SU-DHL-6 (cell line): ENCODE results near the gene AP1S1.
"Not testable (repeated sequence)": the region's sequence is repeated elsewhere in the genome, so short reads cannot be mapped to it uniquely, and the experiment has no call there.

Source experiments
- H2AFZ ChIP-seq: fragments of 200-600 bp; sonication (generic); 2 replicates; pipeline ENCODE4 v1.6.1; 2014; ENCODE audit warnings: low read depth, mild to moderate bottlenecking, moderate library complexity, mixed read lengths, antibody characterized with exemption, low read length; ENCODE audit not compliant: severe bottlenecking
- H3F3A ChIP-seq: fragments of 200-600 bp; shearing (Covaris generic); 2 replicates; pipeline ENCODE4 v1.6.0; 2016; ENCODE audit warnings: antibody characterized with exemption, mild to moderate bottlenecking; ENCODE audit not compliant: insufficient read depth
- H3K27ac ChIP-seq: fragments of 200-600 bp; sonication (generic); 2 replicates; pipeline ENCODE4 v1.5.1; 2016; ENCODE audit warnings: low read depth, mild to moderate bottlenecking, low read length, moderate library complexity, mixed read lengths
- H3K27me3 ChIP-seq: fragments of 200-600 bp; sonication (generic), shearing (Covaris generic); 2 replicates; pipeline ENCODE4 v1.6.0; 2014; ENCODE audit warnings: mild to moderate bottlenecking, low read length
- H3K36me3 ChIP-seq: fragments of 200-600 bp; sonication (generic); 2 replicates; pipeline ENCODE4 v1.6.1; 2014; ENCODE audit warnings: mild to moderate bottlenecking, low read length, mixed read lengths
- H3K4me2 ChIP-seq: fragments of 300-600, 200-600 bp; shearing (Covaris generic), sonication (generic); 2 replicates; pipeline ENCODE4 v1.6.0; 2014; ENCODE audit warnings: low read length, low read depth, mild to moderate bottlenecking; ENCODE audit not compliant: poor library complexity, severe bottlenecking
- H3K4me3 ChIP-seq: fragments of 200-600 bp; sonication (generic); 2 replicates; pipeline ENCODE4 v1.5.1; 2014; ENCODE audit warnings: antibody characterized with exemption, low read length, mild to moderate bottlenecking, mixed read lengths; ENCODE audit not compliant: insufficient read depth, poor library complexity, severe bottlenecking
- H3K79me2 ChIP-seq: fragments of 200-600 bp; sonication (generic); 2 replicates; pipeline ENCODE4 v1.6.1; 2014; ENCODE audit warnings: mild to moderate bottlenecking, low read length, moderate library complexity; ENCODE audit not compliant: insufficient read depth
- H3K9ac ChIP-seq: fragments of 200-600 bp; sonication (generic); 2 replicates; pipeline ENCODE4 v1.7.0; 2014; ENCODE audit warnings: mild to moderate bottlenecking, low read length
- H3K9me2 ChIP-seq: fragments of 200-600 bp; sonication (generic); replicated peaks from 2 replicates; pipeline ENCODE4 v1.6.1; 2014; ENCODE audit warnings: low read length; ENCODE audit not compliant: insufficient read depth
- H3K9me3 ChIP-seq: fragments of 200-600 bp; sonication (generic); 2 replicates; pipeline ENCODE4 v1.6.1; 2014; ENCODE audit warnings: low read length, mixed read lengths; ENCODE audit not compliant: insufficient read depth
- H4K20me1 ChIP-seq: fragments of 200-600 bp; sonication (generic); 2 replicates; pipeline ENCODE4 v1.6.1; 2014; ENCODE audit warnings: low read depth, mild to moderate bottlenecking, antibody characterized with exemption, low read length, moderate library complexity, mixed read lengths
- CTCF ChIP-seq: fragments of 200-600 bp; sonication (generic); IDR thresholded peaks from one replicate; pipeline ENCODE4 v1.5.1; 2017; ENCODE audit warnings: antibody characterized with exemption, mild to moderate bottlenecking, low read length, moderate library complexity; ENCODE audit not compliant: insufficient read depth, poor library complexity, severe bottlenecking
- EZH2phosphoT487 ChIP-seq: fragments of 200-600 bp; sonication (generic), shearing (Covaris generic); conservative IDR thresholded peaks from 2 replicates; pipeline ENCODE4 v1.6.1; 2018; ENCODE audit warnings: mild to moderate bottlenecking, antibody characterized with exemption, low read length, moderate library complexity, mixed read lengths

Gene AP1S1

GRCh38 chr7:101128040-101128834 is 26.0 kb upstream of the AP1S1 start:
- TF ChIP-seq CTCF (no peak), EZH2phosphoT487 (no peak)
- Histone ChIP-seq H3K27me3 (no peaks in the 10 kb centered on the region), H4K20me1 (no peaks in the 10 kb centered on the region), H3F3A (no peaks in the 10 kb centered on the region), H3K27ac (no peak overlapping the region), H2AFZ (no peak overlapping the region), H3K9ac (no peak overlapping the region), H3K4me3 (no peak overlapping the region), H3K9me2 (no peaks in the 10 kb centered on the region), H3K4me2 (no peak overlapping the region), H3K79me2 (no peaks in the 10 kb centered on the region), H3K36me3 (no peaks in the 10 kb centered on the region), H3K9me3 (no peaks in the 10 kb centered on the region)

GRCh38 chr7:101129603-101130117 is 24.6 kb upstream of the AP1S1 start:
- no peaks in the 10 kb centered on the region for H4K20me1 ChIP-seq
- no peaks in the 10 kb centered on the region for H3F3A ChIP-seq
- H2AFZ ChIP-seq: no peak overlapping the region
- no peak overlapping the region for H3K27ac ChIP-seq
- H3K79me2 ChIP-seq: no peaks in the 10 kb centered on the region
- no peaks in the 10 kb centered on the region for H3K9me2 ChIP-seq
- H3K36me3 ChIP-seq: no peaks in the 10 kb centered on the region
- H3K9me3 ChIP-seq: no peaks in the 10 kb centered on the region
- no peak overlapping the region for H3K9ac ChIP-seq
- H3K4me3 ChIP-seq: no peak overlapping the region
- no peak overlapping the region for H3K4me2 ChIP-seq
- H3K27me3 ChIP-seq: no peaks in the 10 kb centered on the region
- TF ChIP-seq EZH2phosphoT487 (no peak), CTCF (no peak)

- H3F3A ChIP-seq, H3K9me2 ChIP-seq, H4K20me1 ChIP-seq, H3K27ac ChIP-seq, H3K4me3 ChIP-seq, H3K4me2 ChIP-seq, H3K9ac ChIP-seq, H3K36me3 ChIP-seq, H2AFZ ChIP-seq, H3K27me3 ChIP-seq, H3K79me2 ChIP-seq, H3K9me3 ChIP-seq: not testable (repeated sequence)
Observed at GRCh38 chr7:101132626-101133600, 21.4 kb upstream of the AP1S1 start.
